Neural cell (in vitro differentiated cells): ENCODE data around the gene TCF4. TPM values are rescaled to one million over a fixed set of nuclear protein-coding genes. Genes with fewer than 3 reads are reported as not detected.

Experiments
- H2AFZ ChIP-seq: fragments of 200-600, 300-800 bp; sonication (generic), shearing (Covaris generic); 2 replicates; pipeline ENCODE4 v1.6.0; 2014; ENCODE audit warnings: low read depth, mild to moderate bottlenecking, antibody characterized with exemption, low read length, moderate library complexity
- H3F3A ChIP-seq: fragments of 200-600 bp; shearing (Covaris generic); 2 replicates; pipeline ENCODE4 v1.6.1; 2016; ENCODE audit warnings: mild to moderate bottlenecking, moderate library complexity, mixed read lengths, antibody characterized with exemption, low read length; ENCODE audit not compliant: insufficient read depth, poor library complexity, severe bottlenecking
- H3K27ac ChIP-seq: fragments of 200-600, 300-800 bp; sonication (generic), shearing (Covaris generic); 2 replicates; pipeline ENCODE4 v1.5.1; 2014; ENCODE audit warnings: mild to moderate bottlenecking, low read length, moderate library complexity
- H3K27me3 ChIP-seq: fragments of 300-800, 200-600 bp; sonication (generic), shearing (Covaris generic); 2 replicates; pipeline ENCODE4 v1.6.0; 2014; ENCODE audit warnings: mild to moderate bottlenecking, low read depth, low read length, moderate library complexity; ENCODE audit not compliant: insufficient read depth
- H3K36me3 ChIP-seq: fragments of 300-800, 200-600 bp; sonication (generic), shearing (Covaris generic); 2 replicates; pipeline ENCODE4 v1.5.1; 2014; ENCODE audit warnings: mild to moderate bottlenecking, antibody characterized with exemption, low read length, moderate library complexity; ENCODE audit not compliant: insufficient read depth
- H3K4me2 ChIP-seq: fragments of 300-800, 200-600 bp; sonication (generic), shearing (Covaris generic); 2 replicates; pipeline ENCODE4 v1.6.0; 2014; ENCODE audit warnings: mild to moderate bottlenecking, low read length
- H3K4me3 ChIP-seq: fragments of 300-800, 200-600 bp; sonication (generic), shearing (Covaris generic); 2 replicates; pipeline ENCODE4 v1.5.1; 2014; ENCODE audit warnings: mild to moderate bottlenecking, low read length, moderate library complexity
- H3K79me2 ChIP-seq: fragments of 200-600 bp; shearing (Covaris generic); replicated peaks from 2 replicates; pipeline ENCODE4 v1.6.0; 2014; ENCODE audit warnings: mild to moderate bottlenecking, low read length, moderate library complexity; ENCODE audit not compliant: insufficient read depth
- H3K9ac ChIP-seq: fragments of 300-800, 200-600 bp; sonication (generic), shearing (Covaris generic); 2 replicates; pipeline ENCODE4 v1.6.1; 2016; ENCODE audit warnings: mild to moderate bottlenecking, low read length, mixed read lengths
- H3K9me2 ChIP-seq: fragments of 200-600 bp; shearing (Covaris generic); 2 replicates; pipeline ENCODE4 v1.6.1; 2016; ENCODE audit warnings: mild to moderate bottlenecking, low read length, mixed read lengths; ENCODE audit not compliant: insufficient read depth
- H3K9me3 ChIP-seq: fragments of 200-600, 300-800 bp; sonication (generic), shearing (Covaris generic); 2 replicates; pipeline ENCODE4 v1.6.1; 2016; ENCODE audit warnings: mild to moderate bottlenecking, mixed run types, low read length, moderate library complexity, mixed read lengths
- H4K20me1 ChIP-seq: fragments of 200-600 bp; shearing (Covaris generic); 2 replicates; pipeline ENCODE4 v1.6.1; 2016; ENCODE audit warnings: mild to moderate bottlenecking, mixed run types; ENCODE audit not compliant: insufficient read depth
- CTCF ChIP-seq: fragments of 450-650 bp; IDR thresholded peaks from 2 replicates; pipeline ENCODE4 v1.5.1; 2014; ENCODE audit warnings: antibody characterized with exemption, mild to moderate bottlenecking, moderate library complexity; ENCODE audit not compliant: poor library complexity, severe bottlenecking
- EP300 ChIP-seq: fragments of 450-650 bp; conservative IDR thresholded peaks from 2 replicates; pipeline ENCODE4 v1.6.1; 2014; ENCODE audit warnings: antibody characterized with exemption, mild to moderate bottlenecking, moderate library complexity; ENCODE audit not compliant: poor library complexity, severe bottlenecking
- EZH2 ChIP-seq: fragments of 200-600, 300-800 bp; shearing (Covaris generic), sonication (generic); IDR thresholded peaks from 2 replicates; pipeline ENCODE4 v1.6.1; 2014; ENCODE audit warnings: antibody characterized with exemption, low read length, borderline replicate concordance, mild to moderate bottlenecking; ENCODE audit not compliant: insufficient read depth, poor library complexity, severe bottlenecking
- MXI1 ChIP-seq: fragments of 450-650 bp; conservative IDR thresholded peaks from 2 replicates; pipeline ENCODE4 v1.6.1; 2014; ENCODE audit warnings: antibody characterized with exemption, mild to moderate bottlenecking; ENCODE audit not compliant: poor library complexity, severe bottlenecking
- RAD21 ChIP-seq: fragments of 450-650 bp; conservative IDR thresholded peaks from 2 replicates; pipeline ENCODE4 v1.6.1; 2014; ENCODE audit warnings: antibody characterized with exemption, mild to moderate bottlenecking, moderate library complexity
- REST ChIP-seq: IDR thresholded peaks from 2 replicates; pipeline ENCODE4 v1.6.1; 2012; ENCODE audit warnings: borderline replicate concordance
- SMC3 ChIP-seq: fragments of 450-650 bp; conservative IDR thresholded peaks from 2 replicates; pipeline ENCODE4 v1.6.1; 2014; ENCODE audit warnings: antibody characterized with exemption, mild to moderate bottlenecking, moderate library complexity; ENCODE audit not compliant: poor library complexity
- TAF1 ChIP-seq: IDR thresholded peaks from 2 replicates; pipeline ENCODE4 v1.6.1; 2012; ENCODE audit warnings: low read depth
- polyA plus RNA-seq: library from polyadenylated mRNA; depleted of rRNA; stranded (reverse); fragments of >200 nt; gene quantifications from 2 replicates; pipeline ENCODE4 v1.2.3, GENCODE V29; 2014

The TCF4 gene
- polyA plus RNA-seq, 1 donor from 2014 or later: 7.0 TPM

DNA sequence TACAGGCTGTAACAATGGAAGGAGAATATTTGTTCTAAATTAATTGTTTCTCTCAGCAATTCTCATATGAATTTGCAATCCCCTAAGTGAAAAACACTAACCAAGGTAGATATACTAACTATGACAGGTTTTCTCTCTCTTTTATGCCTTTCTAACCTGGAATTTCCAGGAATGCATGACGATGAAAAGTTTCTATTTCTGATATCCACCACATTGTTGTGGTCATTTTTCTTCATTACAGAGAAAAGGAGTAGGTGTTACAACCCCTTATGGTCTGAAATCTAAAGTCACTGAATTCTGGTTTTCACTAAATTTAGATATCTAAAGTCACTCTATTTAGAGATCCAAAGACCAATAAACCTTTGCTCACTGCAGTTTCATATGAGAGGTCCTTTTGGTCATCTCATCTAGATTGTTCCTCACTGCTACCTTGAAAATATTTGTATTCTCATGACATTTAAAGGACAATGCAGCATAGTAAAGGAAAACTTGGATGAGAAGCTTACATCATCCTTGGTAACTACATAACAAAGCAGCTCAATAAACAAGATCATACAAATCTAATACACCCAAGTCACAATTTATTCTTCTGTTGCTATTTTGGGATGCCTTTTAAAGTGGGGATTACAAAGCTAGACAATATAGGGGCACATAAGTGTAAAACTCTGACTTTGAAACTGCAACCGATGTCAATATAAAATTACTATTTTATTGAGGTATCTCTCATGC, 85.8 kb downstream of the TCF4 start (continued):
- TF ChIP-seq REST (no peak), RAD21 (no peak)

GRCh38 chr18:55501579-55501978, 86.4 kb downstream of the TCF4 start:
- H3K9ac ChIP-seq: no peak overlapping the region
- peak overlapping the region; percentile 14 for H3K4me3 ChIP-seq
- no peaks in the 10 kb centered on the region for H3K9me3 ChIP-seq
- H3K4me2 ChIP-seq: no peak overlapping the region
- no peaks in the 10 kb centered on the region for H3K27me3 ChIP-seq
- no peaks in the 10 kb centered on the region for H4K20me1 ChIP-seq
- no peak overlapping the region for H3K27ac ChIP-seq
- no peak overlapping the region for H2AFZ ChIP-seq
- no peaks in the 10 kb centered on the region for H3K36me3 ChIP-seq
- TF ChIP-seq SMC3: no peak
- TF ChIP-seq EZH2: no peak
- no peaks in the 10 kb centered on the region for H3F3A ChIP-seq
- no peaks in the 10 kb centered on the region for H3K9me2 ChIP-seq
- peaks cover 16% of the 10 kb centered on the region for H3K79me2 ChIP-seq

DNA sequence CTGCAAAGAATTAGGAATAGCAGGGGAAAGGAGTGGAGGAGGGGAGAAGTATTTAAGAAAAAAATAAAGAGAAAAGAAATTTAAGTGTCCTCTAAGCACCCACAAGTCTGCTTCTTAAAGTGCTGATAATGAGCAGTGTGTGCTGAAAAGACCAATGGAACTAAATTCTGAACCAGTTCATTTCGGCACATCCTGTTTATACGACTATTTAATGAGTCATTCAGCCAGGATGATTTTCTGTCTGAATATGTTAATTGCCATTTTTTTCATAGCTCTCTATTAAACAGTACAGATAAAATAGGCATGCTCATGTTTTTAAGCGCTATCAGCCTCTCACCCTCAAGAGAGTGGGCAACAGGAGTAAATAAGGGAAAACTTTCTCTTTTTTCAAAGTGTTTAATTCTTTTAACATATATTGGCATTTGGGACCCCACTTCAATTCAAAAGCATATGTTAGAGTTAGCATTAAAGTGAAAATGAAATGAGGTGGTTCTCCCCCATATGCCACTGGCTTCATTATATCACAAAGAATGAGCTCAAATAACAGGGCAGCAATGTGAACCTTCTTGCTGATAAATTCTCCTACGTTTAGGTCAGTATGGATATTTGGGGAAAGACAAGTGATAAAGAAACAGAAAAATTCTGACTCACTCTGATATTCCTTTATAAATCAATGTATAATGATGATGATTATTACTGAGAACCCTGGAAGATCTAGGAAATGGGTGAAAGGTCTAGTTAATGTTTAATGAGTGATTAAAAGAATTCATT, 87.5 kb downstream of the TCF4 start:
- no peaks in the 10 kb centered on the region for H4K20me1 ChIP-seq
- no peak for TF ChIP-seq EP300
- TF ChIP-seq MXI1: no peak
- H3F3A ChIP-seq: no peaks in the 10 kb centered on the region
- H3K4me2 ChIP-seq: no peak overlapping the region
- no peak overlapping the region for H3K27ac ChIP-seq
- no peak overlapping the region for H3K4me3 ChIP-seq
- H2AFZ ChIP-seq: no peak overlapping the region
- H3K79me2 ChIP-seq: peaks cover 16% of the 10 kb centered on the region
- no peaks in the 10 kb centered on the region for H3K36me3 ChIP-seq
- H3K27me3 ChIP-seq: no peaks in the 10 kb centered on the region
- no peaks in the 10 kb centered on the region for H3K9me2 ChIP-seq
- H3K9ac ChIP-seq: no peak overlapping the region
- H3K9me3 ChIP-seq: no peaks in the 10 kb centered on the region

DNA sequence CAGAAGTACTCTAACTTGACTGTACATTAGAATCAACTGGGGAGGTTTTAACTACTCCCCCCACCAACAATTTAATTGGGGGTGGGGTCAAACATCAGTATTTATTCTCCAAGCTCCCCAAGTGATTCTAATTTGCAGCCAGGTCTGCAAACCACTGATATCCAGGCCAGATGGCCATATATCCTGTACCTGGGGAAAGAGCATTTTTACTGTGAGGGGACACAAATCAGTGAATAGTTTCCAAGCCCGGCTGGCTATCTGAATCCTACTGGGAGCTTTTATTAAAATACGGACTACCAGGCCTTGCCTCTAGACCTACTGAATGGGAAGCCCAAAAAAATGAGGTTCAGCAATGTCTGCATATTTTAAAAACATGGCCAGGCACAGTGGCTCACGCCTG, 88.5 kb downstream of the TCF4 start:
- no peaks in the 10 kb centered on the region for H3F3A ChIP-seq
- H3K27ac ChIP-seq: no peak overlapping the region
- H4K20me1 ChIP-seq: no peaks in the 10 kb centered on the region
- H3K9ac ChIP-seq: no peak overlapping the region
- H3K9me2 ChIP-seq: no peaks in the 10 kb centered on the region
- H3K27me3 ChIP-seq: no peaks in the 10 kb centered on the region
- TF ChIP-seq EP300 (no peak), REST (no peak), TAF1 (no peak), EZH2 (no peak), MXI1 (no peak), SMC3 (no peak), RAD21 (no peak), CTCF (no peak)
- H3K79me2 ChIP-seq: peaks cover 16% of the 10 kb centered on the region
- no peak overlapping the region for H3K4me2 ChIP-seq
- H3K4me3 ChIP-seq: no peak overlapping the region
- no peak overlapping the region for H2AFZ ChIP-seq
- H3K9me3 ChIP-seq: no peaks in the 10 kb centered on the region
- no peaks in the 10 kb centered on the region for H3K36me3 ChIP-seq
